Fibroblast of skin of scalp (primary cell): ENCODE measurements around the gene CCSER1. TPM values are rescaled to one million over a fixed set of nuclear protein-coding genes. Genes with fewer than 3 reads are reported as not detected.

Source experiments
- DNase-seq: peaks from one replicate; pipeline ENCODE4 v3.0.0-alpha.2; 2013
- polyA plus RNA-seq, 2 experiments: library from polyadenylated mRNA; unstranded; fragments of 120-200 nt; gene quantifications; one replicate each; pipeline ENCODE4 v1.2.1, GENCODE V29; 2013; ENCODE audit not compliant: insufficient read length in 2 of 2

CCSER1 gene
- polyA plus RNA-seq (2013, experiment 1 of 2; ENCODE audit: insufficient read length), result not detected
- polyA plus RNA-seq (2013, experiment 2 of 2; ENCODE audit: insufficient read length), result 0.16 TPM

DNA sequence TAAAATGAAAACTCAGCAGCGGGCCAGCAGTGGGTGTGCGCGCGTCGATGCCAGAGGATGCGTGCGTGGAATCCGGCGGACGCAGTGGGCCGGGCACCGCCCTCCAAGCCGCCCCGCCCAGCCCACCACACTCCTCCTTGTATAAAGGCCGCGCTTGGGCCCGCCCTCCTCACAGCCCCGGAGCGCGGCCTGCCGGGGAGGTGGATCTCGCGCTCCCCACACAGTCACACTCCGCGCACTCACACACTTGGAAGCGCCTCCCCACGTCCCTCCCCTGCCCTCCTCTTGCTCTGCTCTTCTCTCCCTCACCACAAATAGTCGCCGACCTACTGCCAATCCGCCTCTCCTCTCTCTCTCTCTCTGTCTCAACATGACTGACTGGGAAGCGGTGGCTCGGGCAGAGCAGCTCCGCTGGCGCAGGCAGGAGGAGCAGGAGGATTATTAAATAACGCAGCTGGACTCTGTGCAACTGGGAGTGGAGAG, at the start of gene CCSER1:
TSS of gene CCSER1 (plus strand) at position 172 of the 483 bp plus-strand sequence.
- DNase-seq, result peak; percentile 30

DNA sequence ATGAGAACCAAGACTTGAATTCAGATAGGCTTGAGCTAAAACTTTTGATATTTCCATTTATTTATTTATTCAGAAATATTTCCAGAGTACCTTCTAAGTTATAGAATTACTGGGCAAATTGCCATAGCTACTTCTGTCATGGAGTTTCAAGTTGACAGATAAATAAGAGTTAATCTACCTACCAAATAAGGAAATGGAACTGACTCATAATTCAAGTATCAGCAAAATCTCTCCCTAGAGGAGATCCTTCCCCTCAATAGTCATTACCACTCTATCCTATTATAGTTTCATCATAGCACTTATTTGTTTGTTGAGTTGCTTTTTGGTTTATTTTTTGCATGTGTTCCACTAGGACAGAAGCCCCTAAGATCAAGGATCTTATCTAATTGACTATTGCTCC, 48.8 kb upstream of the CCSER1 start:
- no peak for DNase-seq

DNA sequence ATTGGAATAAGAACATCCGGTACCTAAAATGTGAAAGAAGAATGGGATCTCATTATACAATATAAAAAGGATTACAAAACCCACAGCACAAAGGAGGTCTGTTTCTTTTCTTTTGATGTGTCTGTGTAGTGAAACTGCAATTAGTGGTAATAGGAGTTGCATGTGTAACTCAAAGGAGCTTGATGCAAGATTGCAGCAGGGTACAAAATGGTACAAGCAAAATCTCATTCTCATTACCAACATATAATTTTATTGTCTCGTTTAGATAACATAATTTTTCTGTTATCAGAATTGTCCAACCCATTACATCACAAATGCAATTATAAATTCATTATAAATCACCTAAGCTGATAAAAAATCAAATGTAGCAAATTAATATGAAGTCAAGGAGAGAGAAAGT, 47.1 kb upstream of the CCSER1 start:
- DNase-seq, result no peak

DNA sequence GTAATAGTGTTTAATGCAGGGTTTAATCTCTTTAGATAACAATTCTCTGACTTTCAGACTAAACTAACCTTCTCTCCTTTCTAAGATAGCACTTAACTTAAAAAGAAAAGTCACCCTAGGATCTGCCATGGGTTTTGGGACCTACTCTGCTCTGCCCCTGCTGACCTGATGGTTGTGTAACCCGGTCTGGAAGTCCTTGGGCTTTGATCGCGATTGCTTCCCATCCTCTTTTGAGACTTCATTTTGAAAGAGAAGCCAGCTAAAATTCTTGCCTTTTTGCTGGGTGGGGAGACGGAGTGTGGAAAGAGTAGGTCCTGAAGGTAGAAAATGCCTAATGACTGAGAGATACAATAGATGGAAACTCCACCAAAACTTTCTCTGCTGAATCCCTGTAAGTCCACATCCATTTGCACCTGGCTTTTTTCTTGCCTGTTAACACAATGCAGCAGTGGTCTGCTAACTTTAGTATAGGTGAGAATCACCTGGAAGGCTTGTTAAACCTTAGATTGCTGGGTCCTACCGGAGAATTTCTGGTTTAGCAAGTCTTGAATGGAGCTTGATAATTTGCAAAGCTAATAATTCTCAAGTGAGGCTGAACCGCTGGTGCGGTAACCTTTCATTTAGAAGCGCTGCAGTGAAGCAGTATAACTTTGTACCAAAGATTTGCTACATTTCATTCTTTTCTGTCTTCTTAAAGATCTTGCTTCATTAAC, 45.6 kb upstream of the CCSER1 start:
- no peak for DNase-seq

DNA sequence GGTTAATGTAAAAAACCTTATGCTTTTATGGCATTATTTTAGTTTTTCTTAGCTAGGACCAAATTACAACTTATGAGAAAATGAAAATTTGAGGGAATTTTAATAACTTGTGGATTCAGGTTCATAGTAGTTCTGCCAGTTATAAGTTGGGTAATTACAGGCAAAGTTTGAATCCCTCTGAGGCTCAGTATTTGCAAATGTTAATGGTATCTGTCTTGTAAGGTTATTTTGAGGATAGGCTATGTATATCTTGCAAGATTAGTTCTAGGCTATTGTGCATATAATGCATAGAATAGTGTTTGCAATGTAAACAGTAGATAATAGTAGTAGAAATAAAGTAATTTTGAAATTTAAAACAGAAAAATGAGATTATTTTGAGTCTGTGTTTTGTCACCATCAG, 44.7 kb upstream of the CCSER1 start:
- no peak for DNase-seq

DNA sequence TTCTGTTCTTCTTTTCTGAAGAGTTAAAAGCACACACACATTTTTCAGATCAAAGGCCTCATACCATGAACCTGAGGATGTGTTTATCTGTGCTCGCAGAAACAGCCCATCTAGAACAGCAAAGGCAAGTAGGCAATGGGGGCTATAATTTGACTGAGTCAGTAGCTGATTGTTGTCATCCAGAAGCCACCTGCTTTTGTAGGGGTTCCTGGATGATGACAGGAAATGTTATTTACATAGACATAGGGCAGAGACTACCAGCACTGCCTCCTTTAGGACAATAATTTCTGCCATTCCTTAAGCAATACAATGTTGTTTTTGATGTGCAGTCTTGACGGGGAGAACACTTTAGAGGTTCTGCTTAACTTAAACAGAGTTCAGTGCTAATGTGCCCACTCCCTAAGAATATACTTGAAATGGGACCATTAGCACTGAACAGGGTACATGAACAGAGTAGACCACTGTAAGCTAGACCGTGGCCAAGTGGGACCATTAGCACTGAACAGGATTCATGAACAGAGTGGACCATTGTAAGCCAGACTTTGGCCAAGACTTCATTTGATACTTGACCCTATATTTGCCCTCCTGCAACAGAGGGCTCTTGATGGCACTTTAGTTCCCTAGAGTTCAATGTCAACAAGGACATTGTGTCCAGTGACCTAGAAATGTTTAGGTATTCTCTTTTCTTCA, 42.8 kb upstream of the CCSER1 start:
- no peak for DNase-seq

DNA sequence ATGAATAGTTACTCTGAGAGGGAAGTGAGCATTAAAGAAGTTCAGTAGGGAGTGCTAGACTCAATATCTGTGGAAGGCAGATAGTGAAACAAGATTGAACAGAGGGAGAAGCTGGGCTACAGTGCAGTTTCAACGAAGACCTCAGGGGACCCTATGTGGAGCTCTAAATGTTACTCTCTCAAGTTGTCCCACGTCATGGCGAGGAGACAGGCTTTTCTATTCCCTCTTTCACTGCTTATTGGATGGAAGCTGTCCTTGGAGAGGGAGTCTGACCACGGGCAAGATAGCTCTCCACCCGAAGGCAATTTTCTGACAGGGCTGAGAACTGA, 42.3 kb upstream of the CCSER1 start:
- DNase-seq, result no peak

DNA sequence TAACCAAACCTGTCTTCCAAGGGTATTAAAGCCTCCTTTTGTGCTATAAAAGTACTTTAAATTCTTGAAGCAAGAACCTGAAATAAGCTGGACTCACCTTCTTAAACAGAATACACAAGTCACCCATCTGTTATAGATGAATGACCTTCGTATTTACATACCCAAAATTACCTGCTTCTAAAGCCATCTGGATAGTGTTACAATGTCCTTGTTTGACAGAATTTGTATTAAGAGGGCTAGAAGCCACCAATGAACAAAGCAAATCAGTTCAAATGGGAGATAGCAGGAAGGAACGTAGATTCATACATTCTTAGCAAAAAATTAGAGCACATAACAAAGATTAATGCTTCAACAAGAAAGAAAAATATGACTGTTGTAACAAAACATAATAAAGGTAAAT, 33.7 kb upstream of the CCSER1 start:
- DNase-seq, result no peak

DNA sequence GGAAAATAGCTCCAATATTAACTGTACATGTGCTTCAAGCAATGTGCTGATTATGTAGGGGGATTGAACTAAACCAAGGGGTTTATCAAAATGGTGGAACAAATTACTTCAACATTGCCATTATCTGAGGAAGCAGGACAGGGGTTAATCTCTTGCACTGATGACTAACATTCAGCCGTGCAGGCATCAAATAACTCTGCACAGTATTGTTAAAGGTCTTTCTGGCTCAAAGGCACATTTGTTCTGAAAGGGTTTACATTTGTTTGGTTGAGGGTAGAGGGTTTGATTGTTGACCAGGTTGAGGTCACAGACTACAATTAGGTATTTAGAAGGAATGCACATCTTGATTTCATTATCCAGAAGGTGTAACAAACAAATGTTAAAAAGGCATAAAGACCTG, 32.2 kb upstream of the CCSER1 start:
- no peak for DNase-seq

DNA sequence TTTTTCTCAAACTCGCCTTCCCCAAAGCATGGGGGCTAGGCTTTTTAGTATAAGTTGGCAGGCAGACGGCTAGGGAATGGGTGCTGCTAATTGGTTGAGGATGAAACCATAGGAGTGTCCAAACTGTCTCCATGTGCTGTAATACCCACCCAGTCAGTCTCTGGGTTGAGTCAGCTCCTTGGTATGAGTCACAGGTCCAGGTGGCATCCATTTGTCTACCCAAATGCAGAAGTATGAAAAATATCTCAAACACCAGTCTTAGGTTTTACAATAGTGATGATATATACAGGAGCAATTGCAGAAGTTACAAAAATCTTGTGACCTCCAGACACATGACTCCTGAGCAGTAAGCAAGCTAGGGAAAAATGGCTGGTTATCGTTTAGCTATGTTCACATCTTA, 27.4 kb upstream of the CCSER1 start:
- DNase-seq, result no peak

DNA sequence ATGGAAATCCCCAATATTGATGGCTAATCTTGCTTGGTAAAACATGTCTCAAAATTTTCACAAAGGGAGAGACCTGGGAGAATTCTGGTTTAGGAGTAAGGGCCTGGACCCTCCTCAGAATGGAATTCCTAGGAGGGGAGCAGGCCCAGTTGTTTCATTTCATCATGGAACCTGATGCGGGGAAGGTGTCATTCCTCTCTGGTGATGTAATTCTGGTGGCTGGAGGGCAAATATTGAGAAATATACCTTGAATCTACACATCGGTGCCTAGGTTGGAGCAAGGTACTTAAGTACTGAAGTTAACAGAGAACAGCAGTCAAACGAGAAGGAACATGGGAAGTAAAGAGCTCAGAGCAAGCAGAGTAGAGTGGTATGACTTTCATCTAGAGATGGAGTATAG, 23.2 kb upstream of the CCSER1 start:
- DNase-seq, result no peak

DNA sequence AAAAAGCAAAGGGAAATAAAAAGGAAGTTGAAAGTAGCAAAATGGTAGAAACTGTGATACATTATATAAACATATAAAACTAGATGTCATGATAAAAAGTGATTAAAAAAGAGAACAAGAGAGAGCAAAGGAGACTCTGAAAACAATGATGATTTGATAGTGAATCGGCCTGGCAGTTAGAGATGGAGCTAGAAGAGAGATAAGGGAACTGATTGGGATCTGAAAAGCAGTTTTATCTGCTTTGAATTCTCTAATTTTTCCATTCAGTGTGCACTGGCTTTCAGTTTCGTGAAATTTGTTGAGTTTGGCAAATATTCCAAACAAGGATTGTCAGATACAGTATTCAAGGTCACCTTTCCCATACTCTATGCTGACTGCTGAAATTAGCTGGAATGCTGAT, 21.9 kb upstream of the CCSER1 start:
- DNase-seq, result no peak

DNA sequence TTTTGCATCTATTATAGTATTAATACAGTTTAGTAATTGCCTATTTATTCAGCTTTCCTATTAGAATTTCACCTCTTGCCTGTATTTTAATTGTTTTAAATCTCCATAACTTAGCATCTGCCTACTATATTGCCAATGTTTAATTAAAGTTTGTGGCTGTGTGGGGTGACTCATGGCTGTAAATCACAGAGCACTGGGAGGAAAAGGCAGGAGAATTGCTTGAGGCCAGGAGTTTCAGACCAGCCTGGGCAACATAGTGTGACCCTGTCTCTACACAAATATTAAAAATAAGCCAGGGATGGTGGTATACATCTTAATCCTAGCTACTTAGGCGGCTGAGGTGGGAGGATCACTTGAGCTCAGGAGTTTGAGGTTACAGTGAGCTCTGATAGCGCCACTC, 14.5 kb upstream of the CCSER1 start:
- no peak for DNase-seq

DNA sequence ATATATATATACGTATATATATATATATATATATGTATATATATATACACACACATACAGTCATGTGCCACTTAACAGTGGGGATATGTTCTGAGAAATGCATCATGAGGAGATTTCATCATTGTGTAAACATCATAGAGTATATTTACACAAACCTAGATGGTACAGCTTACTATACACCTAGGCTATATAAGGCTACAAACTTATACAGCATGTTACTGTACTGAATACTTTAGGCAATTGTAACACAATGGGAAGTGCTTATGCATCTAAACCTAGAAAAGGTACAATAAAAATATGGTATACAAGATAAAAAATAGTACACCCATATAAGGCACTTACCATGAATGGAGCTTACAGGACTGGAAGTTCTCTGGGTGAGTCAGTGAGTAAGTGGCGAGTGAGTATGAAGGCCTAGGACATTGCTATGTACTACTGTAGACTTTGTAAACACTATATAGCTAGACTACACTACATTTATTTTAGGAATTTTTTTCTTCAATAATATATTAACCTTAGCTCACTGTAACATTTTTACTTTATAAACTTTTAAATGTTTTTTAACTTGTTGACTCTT, 13.2 kb upstream of the CCSER1 start:
- no peak for DNase-seq

DNA sequence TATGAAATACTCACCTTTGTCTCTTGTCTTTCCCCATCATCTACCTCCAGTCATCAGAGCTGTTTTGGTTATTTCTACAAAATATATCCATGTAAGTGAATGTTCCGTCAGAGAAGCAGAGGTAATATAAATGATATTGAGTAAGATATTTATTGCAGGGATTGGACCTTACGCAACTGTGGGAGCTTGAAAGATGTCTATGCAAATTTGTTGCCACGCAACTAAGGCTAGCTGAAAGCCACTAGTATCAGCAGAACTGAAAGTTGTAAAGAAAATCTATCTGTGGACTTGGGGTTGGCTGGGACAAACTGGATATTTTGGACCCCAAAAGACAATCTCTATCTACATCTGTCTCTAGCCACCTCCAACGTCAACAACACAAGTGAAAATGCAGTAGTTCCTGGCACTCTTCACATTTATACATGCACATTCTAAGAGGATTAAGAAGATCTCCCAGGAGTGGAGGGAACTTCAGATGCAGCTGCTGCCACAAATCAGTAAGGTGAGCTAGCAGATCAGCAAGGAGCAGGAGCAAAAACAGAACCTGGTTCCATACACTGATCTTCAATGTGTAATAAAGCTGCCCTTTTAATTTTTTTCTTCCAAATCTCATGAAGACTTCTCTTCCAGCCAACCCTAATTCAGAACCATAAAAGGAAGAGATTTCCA, 8.5 kb upstream of the CCSER1 start:
- DNase-seq, result no peak

DNA sequence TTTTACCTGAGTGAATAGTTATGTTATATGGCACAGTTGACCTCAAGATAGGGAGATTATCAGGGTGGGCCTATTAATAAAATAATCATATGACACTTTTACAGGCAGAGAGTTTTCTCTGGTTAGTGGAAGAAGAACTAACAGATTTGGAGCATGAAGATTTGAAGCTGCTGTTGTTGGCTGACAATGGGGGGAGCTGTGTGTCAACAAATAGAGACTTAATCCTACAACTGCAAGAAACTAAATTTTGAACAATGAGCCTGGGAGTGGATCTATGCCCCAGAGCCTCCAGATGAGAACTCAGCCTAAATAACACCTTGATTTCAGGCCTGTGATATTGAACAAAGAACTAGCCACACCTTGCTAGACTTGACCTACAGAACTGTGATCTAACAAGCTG, 7.2 kb upstream of the CCSER1 start:
- no peak for DNase-seq

DNA sequence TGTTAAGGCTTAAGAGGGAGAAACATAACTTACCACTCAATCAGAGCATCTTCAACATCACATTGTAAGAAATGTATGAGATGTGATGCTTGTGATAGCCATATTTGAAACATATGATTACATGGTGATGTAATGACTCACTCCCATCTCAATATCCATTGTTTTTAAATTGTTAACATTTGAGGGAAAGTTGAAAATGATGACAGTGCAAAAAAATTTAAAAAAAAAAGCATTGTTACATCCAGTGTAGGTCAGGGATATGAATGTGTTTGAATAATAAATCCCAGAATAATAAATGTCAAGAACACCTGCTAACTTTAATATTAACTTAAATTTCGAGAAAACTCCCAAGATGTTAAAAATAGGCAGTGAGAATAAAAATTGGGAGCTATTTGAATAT, 6.4 kb upstream of the CCSER1 start:
- no peak for DNase-seq

DNA sequence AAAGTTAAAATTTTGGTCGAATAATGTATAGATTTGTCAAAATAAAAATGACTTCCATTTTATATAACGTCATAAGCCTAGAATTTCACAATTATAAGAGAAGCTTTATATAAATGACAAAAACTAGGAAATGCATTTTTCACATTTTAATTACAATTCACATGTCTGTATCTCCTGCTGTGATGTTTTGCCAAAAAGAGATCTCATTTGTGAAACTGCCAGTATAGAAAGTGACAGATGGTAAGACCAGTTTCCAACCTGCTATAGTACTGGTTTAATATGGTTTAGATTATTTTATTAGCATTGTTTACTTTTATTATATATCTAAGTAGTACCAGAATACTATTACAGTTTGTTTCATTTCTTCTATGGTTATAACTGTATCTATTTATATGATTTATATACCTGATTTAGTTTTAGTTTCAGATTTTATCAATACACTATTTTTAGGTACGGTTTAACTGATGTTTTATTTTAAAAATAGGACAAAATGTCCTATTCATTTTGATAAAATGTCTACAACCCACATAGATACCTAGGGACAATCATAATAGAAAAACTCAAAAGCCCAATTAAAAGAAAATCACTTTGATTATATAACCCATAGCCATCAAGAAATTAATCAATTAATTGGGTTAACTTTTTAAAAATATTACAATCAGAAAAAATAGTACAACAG, 5.4 kb upstream of the CCSER1 start:
- DNase-seq, result no peak

DNA sequence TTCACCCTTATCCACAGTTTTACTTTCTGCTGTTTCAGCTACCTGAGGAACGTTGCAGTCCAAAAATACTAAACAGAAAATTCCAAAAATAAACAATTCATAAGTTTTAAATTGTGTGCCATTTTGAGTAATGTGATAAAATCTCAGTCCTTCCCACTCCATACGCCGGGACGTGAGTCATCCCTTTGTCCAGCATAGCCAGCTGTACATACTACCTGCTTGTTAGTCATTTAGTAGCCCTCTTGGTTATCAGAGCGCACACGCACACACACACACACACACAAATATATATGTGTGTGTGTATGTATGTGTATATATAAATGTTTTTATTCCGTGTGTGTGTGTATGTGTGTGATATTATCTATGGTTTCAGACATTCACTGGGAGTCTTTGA, 4.8 kb upstream of the CCSER1 start:
- DNase-seq, result no peak

DNA sequence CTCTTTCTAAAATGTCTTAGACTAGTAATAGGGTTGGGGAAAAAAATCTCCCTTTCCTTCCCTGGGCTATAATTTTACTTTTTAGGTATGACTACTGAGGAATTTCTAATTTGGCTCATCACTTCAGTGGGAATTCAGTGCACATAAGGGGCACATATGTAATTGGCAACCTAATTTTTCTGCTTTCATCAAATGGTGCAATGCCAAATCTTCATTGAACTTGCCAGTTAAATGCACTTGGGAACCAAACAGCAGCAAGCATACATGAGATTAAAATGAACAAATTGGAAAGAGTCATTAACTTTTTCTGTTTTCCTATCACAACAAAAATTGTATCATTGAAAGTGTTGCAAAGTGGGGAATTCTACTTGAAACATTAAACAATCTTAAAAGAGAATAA, 2.9 kb upstream of the CCSER1 start:
- DNase-seq, result no peak

DNA sequence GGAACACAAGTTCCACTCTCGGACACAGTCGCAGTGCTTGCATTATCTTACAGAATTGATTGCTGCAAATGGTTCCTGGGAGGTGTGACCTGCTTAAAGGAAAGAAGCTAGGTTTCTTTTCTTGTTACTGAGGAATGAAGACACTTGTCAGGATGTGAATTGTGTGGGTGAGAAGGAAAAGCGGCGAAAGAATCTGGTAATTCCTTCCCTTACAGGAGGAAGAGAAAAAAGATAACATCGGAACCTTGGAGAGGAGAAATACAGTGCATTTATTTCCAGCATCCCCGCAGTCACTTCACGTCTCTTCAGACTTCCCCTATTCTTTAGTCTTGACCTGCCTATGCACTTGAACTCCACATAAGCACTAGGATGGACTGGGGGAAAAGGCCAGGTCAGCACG, 389 bp upstream of the CCSER1 start:
- no peak for DNase-seq

DNA sequence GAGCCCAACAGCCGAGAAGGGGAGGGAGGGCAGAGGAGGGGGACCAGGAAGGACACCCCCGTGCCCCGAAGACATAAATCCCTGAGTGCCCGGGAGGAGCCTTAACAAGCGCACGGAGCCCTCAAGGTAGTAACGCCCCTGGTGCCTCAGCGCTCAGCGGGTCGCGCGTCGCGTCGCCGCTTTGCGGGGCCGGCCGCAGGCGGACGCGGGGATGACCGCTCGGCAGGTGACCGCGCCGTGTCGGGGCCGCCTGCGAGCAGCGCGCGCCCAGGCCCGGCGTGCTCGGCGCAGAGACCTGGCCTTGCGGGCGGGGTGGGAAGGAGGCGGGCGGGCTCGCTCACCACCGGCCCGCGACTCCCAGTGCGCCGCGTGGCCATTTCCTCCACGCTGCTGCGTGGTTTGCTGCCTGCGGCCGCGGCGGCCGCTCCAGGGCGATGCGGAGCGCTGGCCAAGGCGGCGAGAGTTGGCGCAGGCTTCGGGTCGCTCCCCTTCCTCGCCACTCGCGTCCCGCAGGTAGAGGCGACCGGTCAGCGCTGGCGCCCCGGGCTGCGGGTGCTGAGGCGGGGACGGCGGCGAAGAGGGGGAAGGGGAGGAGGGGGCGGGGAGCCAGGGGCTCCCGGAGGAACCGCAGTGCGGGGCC, 632 bp downstream of the CCSER1 start:
- DNase-seq, result peak; percentile 0
